Hepatocyte (in vitro differentiated cells): ENCODE measurements around the gene ABCF1.

ENCODE experiments used
- EZH2 ChIP-seq: fragments of 200-600 bp; sonication (generic); IDR thresholded peaks from 2 replicates; pipeline ENCODE4 v1.6.1; 2016; ENCODE audit warnings: antibody characterized with exemption, mild to moderate bottlenecking, borderline replicate concordance
- TF ChIP-seq, protein P1 (sequence below): fragments of 200-600 bp; sonication (generic); IDR thresholded peaks from 2 replicates; pipeline ENCODE4 v1.5.1; 2016; ENCODE audit warnings: antibody characterized with exemption, mild to moderate bottlenecking; ENCODE audit not compliant: poor library complexity

GRCh38 chr6:30640481-30640880 lies 69.2 kb downstream of the ABCF1 start:
- TF ChIP-seq, protein P1, sequence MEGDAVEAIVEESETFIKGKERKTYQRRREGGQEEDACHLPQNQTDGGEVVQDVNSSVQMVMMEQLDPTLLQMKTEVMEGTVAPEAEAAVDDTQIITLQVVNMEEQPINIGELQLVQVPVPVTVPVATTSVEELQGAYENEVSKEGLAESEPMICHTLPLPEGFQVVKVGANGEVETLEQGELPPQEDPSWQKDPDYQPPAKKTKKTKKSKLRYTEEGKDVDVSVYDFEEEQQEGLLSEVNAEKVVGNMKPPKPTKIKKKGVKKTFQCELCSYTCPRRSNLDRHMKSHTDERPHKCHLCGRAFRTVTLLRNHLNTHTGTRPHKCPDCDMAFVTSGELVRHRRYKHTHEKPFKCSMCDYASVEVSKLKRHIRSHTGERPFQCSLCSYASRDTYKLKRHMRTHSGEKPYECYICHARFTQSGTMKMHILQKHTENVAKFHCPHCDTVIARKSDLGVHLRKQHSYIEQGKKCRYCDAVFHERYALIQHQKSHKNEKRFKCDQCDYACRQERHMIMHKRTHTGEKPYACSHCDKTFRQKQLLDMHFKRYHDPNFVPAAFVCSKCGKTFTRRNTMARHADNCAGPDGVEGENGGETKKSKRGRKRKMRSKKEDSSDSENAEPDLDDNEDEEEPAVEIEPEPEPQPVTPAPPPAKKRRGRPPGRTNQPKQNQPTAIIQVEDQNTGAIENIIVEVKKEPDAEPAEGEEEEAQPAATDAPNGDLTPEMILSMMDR: no peak
- TF ChIP-seq EZH2: no peak
